OCI-LY7 (cell line): Measurements from ENCODE around the gene RNF208. TPM values are rescaled to one million over a fixed set of nuclear protein-coding genes. Genes with fewer than 3 reads are reported as not detected.

Experiments used
- Bru-seq: library from RNA; stranded (reverse); fragments of 400-500 nt; gene quantifications from one replicate; lab custom pipeline; 2021; lab: Mats Ljungman, UMichigan
- BruChase-seq, 2 experiments: library from RNA; stranded (reverse); fragments of 400-500 nt; gene quantifications; one replicate each; lab custom pipeline; 2021; lab: Mats Ljungman, UMichigan
- BruUV-seq: library from RNA; stranded (reverse); fragments of 400-500 nt; replicated peaks from 2 replicates; lab custom pipeline; 2021; lab: Mats Ljungman, UMichigan
- CTCF ChIA-PET: fragments of 300-600 bp; sonication (Branson Sonifier 250); formaldehyde crosslinking; loops from one replicate; lab custom pipeline; 2022; ENCODE audit warnings: antibody characterized with exemption; ENCODE audit not compliant: unreplicated experiment; lab: Charles Lee
- POLR2A ChIA-PET: fragments of 300-600 bp; sonication (Branson Sonifier 250); formaldehyde crosslinking; loops from one replicate; lab custom pipeline; 2022; ENCODE audit warnings: antibody characterized with exemption; lab: Charles Lee
- DNase-seq: peaks from one replicate; pipeline ENCODE4 v3.0.0-alpha.2; 2015; ENCODE audit warnings: low spot score
- H2AFZ ChIP-seq: fragments of 200-600 bp; sonication (generic), shearing (Covaris generic); 2 replicates; pipeline ENCODE4 v1.6.1; 2014; ENCODE audit warnings: mild to moderate bottlenecking, antibody characterized with exemption, low read length, moderate library complexity
- H3K27ac ChIP-seq: fragments of 200-600 bp; sonication (generic); 2 replicates; pipeline ENCODE4 v1.5.1; 2014; ENCODE audit warnings: mixed run types, low read depth, mild to moderate bottlenecking, moderate library complexity, low read length, inconsistent platforms; ENCODE audit not compliant: poor library complexity, severe bottlenecking
- H3K36me3 ChIP-seq: fragments of 200-600 bp; sonication (generic); 2 replicates; pipeline ENCODE4 v1.6.1; 2014; ENCODE audit warnings: mild to moderate bottlenecking, antibody characterized with exemption, low read length, moderate library complexity, mixed read lengths; ENCODE audit not compliant: insufficient read depth
- H3K4me1 ChIP-seq: fragments of 200-600 bp; sonication (generic); 2 replicates; pipeline ENCODE4 v1.5.1; 2014; ENCODE audit warnings: mild to moderate bottlenecking, low read length; ENCODE audit not compliant: insufficient read depth, poor library complexity, severe bottlenecking
- H3K4me2 ChIP-seq: fragments of 200-600 bp; sonication (generic); 2 replicates; pipeline ENCODE4 v1.6.1; 2014; ENCODE audit warnings: mild to moderate bottlenecking, low read length
- H3K4me3 ChIP-seq: fragments of 200-600 bp; sonication (generic); 2 replicates; pipeline ENCODE4 v1.5.1; 2014; ENCODE audit warnings: mild to moderate bottlenecking, low read depth, low read length; ENCODE audit not compliant: poor library complexity, severe bottlenecking
- H3K79me2 ChIP-seq: fragments of 200-600 bp; sonication (generic); 2 replicates; pipeline ENCODE4 v1.6.1; 2016; ENCODE audit warnings: low read depth, mild to moderate bottlenecking, low read length, moderate library complexity, mixed read lengths; ENCODE audit not compliant: insufficient read depth
- H3K9me2 ChIP-seq: fragments of 200-600 bp; sonication (generic); 2 replicates; pipeline ENCODE4 v1.6.1; 2016; ENCODE audit warnings: mild to moderate bottlenecking, low read length, mixed read lengths; ENCODE audit not compliant: insufficient read depth
- H3K9me3 ChIP-seq: fragments of 200-600 bp; sonication (generic); 2 replicates; pipeline ENCODE4 v1.6.1; 2014; ENCODE audit warnings: mild to moderate bottlenecking, mixed run types, low read length, mixed read lengths
- H4K20me1 ChIP-seq: fragments of 200-600 bp; sonication (generic); 2 replicates; pipeline ENCODE4 v1.6.1; 2014; ENCODE audit warnings: mild to moderate bottlenecking, antibody characterized with exemption, low read length, moderate library complexity, mixed read lengths; ENCODE audit not compliant: insufficient read depth
- CTCF ChIP-seq: fragments of 200-600 bp; sonication (generic); conservative IDR thresholded peaks from 2 replicates; pipeline ENCODE4 v1.5.1; 2014; ENCODE audit warnings: mild to moderate bottlenecking, antibody characterized with exemption, low read length, moderate library complexity, mixed read lengths
- EZH2phosphoT487 ChIP-seq: fragments of 200-600 bp; sonication (generic); IDR thresholded peaks from 2 replicates; pipeline ENCODE4 v1.6.1; 2018; ENCODE audit warnings: low read depth, borderline replicate concordance, mild to moderate bottlenecking, mixed run types, antibody characterized with exemption, low read length, moderate library complexity, mixed read lengths
- intact Hi-C: fragments of 100-400 bp; cut with micrococcal nuclease; formaldehyde crosslinking; loops from one replicate; pipeline ENCODE4 v1.10.0; 2022; ENCODE audit not compliant: unreplicated experiment
- long read RNA-seq: library from polyadenylated mRNA; stranded (forward); transcript quantifications from one replicate; pipeline ENCODE4 v2.0.0, GENCODE V29; 2022
- total RNA-seq, 2 experiments: library from RNA; depleted of rRNA in 1 of 2; stranded (reverse); fragments of >200 nt in 1 of 2; shearing (Covaris generic) in 1 of 2; gene quantifications; 2 replicates each; pipeline ENCODE4 v1.2.3, GENCODE V29; 2014 to 2022

The RNF208 gene, protein sequence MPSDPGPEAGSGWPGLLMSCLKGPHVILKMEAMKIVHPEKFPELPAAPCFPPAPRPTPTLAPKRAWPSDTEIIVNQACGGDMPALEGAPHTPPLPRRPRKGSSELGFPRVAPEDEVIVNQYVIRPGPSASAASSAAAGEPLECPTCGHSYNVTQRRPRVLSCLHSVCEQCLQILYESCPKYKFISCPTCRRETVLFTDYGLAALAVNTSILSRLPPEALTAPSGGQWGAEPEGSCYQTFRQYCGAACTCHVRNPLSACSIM
- total RNA-seq (2014; rRNA removed; shearing (Covaris generic)) (0.47 and 0.82 TPM in 2 replicates), total RNA-seq (2022) (4.4 and 5.5 TPM in 2 replicates), Bru-seq, nascent RNA (percentile 21 among the genes with signal in this experiment), BruChase-seq, experiment 1, labeled RNA remaining after a 6-hour chase (percentile 41 among the genes with signal in this experiment), BruChase-seq, experiment 2, labeled RNA remaining after a 2-hour chase (percentile 45 among the genes with signal in this experiment)
- long read RNA-seq, transcript RNF208-201 (1 exons, 1,077 nt): major isoform, 6 of 6 reads
- long read RNA-seq, partial matches to known transcripts: 0 of 6 reads
- long read RNA-seq, other reads (novel, unspliced or antisense): 0 of 6 reads

GRCh38 chr9:137222190-137223077 lies at the start of gene RNF208:
RNF208 (minus strand) TSS chr9:137222240; CDS start chr9:137221212, 1,028 bp downstream.
- H4K20me1 ChIP-seq: no peaks in the 10 kb centered on the region
- no TSS peak for BruUV-seq
- no peaks in the 10 kb centered on the region for H3K9me2 ChIP-seq
- intact Hi-C loops: loop anchor here (1.0 to 2.0 kb wide), 5 partner anchors 22 to 176 kb away; partner anchors contain the start of genes ANAPC2, NPDC1, SSNA1 and TPRN
- peak within 1 kb of the TSS; percentile 27 for H3K27ac ChIP-seq
- DNase-seq: no peak
- H3K9me3 ChIP-seq: no peaks in the 10 kb centered on the region
- peaks cover 25% of the 10 kb centered on the region for H3K4me1 ChIP-seq
- H3K79me2 ChIP-seq: no peaks in the 10 kb centered on the region
- peaks cover 16% of the 10 kb centered on the region; the same call in 1 of the 2 replicates for H3K36me3 ChIP-seq
- POLR2A ChIA-PET: interaction anchor here (0.6 to 1.6 kb wide), 6 partner anchors 15 to 287 kb away, joined by 3 to 5 read pairs (median 4); partner anchors contain the start of gene TUBB4B
- CTCF ChIA-PET: no interaction called here
- no peak within 1 kb of the TSS for H2AFZ ChIP-seq
- peak within 1 kb of the TSS; percentile 98 for H3K4me2 ChIP-seq
- TF ChIP-seq EZH2phosphoT487 (no peak), CTCF (no peak)
- peak within 1 kb of the TSS; percentile 91 for H3K4me3 ChIP-seq

DNA sequence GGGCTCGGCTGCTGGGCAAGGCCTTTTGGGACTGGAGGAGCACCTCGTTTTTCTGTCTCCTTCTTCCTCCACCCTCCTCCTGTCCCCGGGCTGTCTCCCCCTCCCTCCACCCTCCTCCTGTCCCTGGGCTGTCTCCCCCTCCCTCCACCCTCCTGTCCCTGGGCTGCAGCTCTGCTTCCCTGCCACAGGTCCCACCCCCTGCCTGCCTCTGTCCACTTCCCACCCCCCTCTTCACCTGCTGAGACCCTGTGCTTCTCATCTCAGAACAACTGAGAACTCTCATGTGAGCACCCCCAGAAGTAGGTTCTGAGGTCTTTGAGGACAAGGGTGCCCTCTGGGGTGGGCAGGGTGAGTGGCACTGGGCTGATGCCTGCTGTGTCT lies 49.6 kb upstream of the RNF208 start:
- CTCF ChIA-PET: no interaction called here
- no peak for TF ChIP-seq CTCF
- no peaks in the 10 kb centered on the region for H3K9me2 ChIP-seq

More for the DNA sequence above, 49.6 kb upstream of the RNF208 start:
- H3K4me3 ChIP-seq: no peak overlapping the region
- no peaks in the 10 kb centered on the region for H4K20me1 ChIP-seq
- H3K36me3 ChIP-seq: peaks cover 50% of the 10 kb centered on the region
- BruUV-seq: no TSS peak
- DNase-seq: no peak
- no peak overlapping the region for H3K27ac ChIP-seq
- H3K4me1 ChIP-seq: peaks cover 79% of the 10 kb centered on the region
- no peak overlapping the region for H3K4me2 ChIP-seq
- no peaks in the 10 kb centered on the region for H3K9me3 ChIP-seq
- POLR2A ChIA-PET: no interaction called here
- H3K79me2 ChIP-seq: peaks cover 15% of the 10 kb centered on the region; the same call in 1 of the 2 replicates
- intact Hi-C loops: no loop called here
- H2AFZ ChIP-seq: no peak overlapping the region
